CD4-positive, alpha-beta T cell (primary cell): ENCODE measurements around the gene ARSG. TPM values are rescaled to one million over a fixed set of nuclear protein-coding genes. Genes with fewer than 3 reads are reported as not detected.
A peak's percentile ranks its signal among the peaks of the same experiment; 100 is the strongest.

Experiments
- ATAC-seq: fragments of 200-7000 bp; cut with Tn5 transposase; one replicate; pipeline ENCODE4 v1.10.0; 2022; ENCODE audit warnings: mild to moderate bottlenecking; ENCODE audit not compliant: poor library complexity
- CTCF ChIA-PET: fragments of 350-600 bp; sonication (Branson Sonifier 250); formaldehyde crosslinking; loops from one replicate; lab custom pipeline; 2021; ENCODE audit warnings: antibody characterized with exemption, inconsistent platforms; lab: Charles Lee
- POLR2A ChIA-PET: fragments of 350-600 bp; sonication (Branson Sonifier 250); formaldehyde crosslinking; loops from one replicate; lab custom pipeline; 2021; ENCODE audit warnings: antibody characterized with exemption, inconsistent platforms; lab: Charles Lee
- DNase-seq, 14 experiments: peaks; one replicate each; pipeline ENCODE4 v3.0.0-alpha.2; 2013 to 2020; ENCODE audit warnings: mixed read lengths in 2 of 14
- H3K27ac ChIP-seq, 2 donors: one replicate each; pipeline versions ENCODE4 v1.5.1 to v1.7.0; 2013; ENCODE audit warnings: low read length in 2 of 2, low read depth in 1 of 2, mild to moderate bottlenecking in 1 of 2
- H3K27me3 ChIP-seq, 2 experiments: 1 replicate in 1 of 2; 2 replicates in 1 of 2; pipeline versions ENCODE4 v1.6.1 to v1.7.0; 2013; ENCODE audit warnings: low read length in 2 of 2, control low read depth in 1 of 2, mild to moderate bottlenecking in 1 of 2, moderate library complexity in 1 of 2; ENCODE audit not compliant: insufficient read depth in 2 of 2, control insufficient read depth in 1 of 2
- H3K36me3 ChIP-seq: one replicate; pipeline ENCODE4 v1.6.1; 2013; ENCODE audit warnings: low read length, control low read depth; ENCODE audit not compliant: insufficient read depth
- H3K4me1 ChIP-seq: one replicate; pipeline ENCODE4 v1.6.1; 2013; ENCODE audit warnings: low read length, control low read depth; ENCODE audit not compliant: insufficient read depth
- H3K4me3 ChIP-seq: one replicate; pipeline ENCODE4 v1.5.1; 2013; ENCODE audit warnings: mild to moderate bottlenecking, low read length, moderate library complexity
- H3K9me3 ChIP-seq, 2 experiments: 1 replicate in 1 of 2; 2 replicates in 1 of 2; pipeline versions ENCODE4 v1.6.1 to v1.7.0; 2013; ENCODE audit warnings: low read length in 2 of 2, mild to moderate bottlenecking in 2 of 2, control low read depth in 1 of 2, moderate library complexity in 1 of 2; ENCODE audit not compliant: control insufficient read depth in 1 of 2, insufficient read depth in 1 of 2
- H3K27ac Mint-ChIP-seq: one replicate; pipeline ENCODE4 v1.8.0; 2020; ENCODE audit warnings: mixed read lengths
- H3K27me3 Mint-ChIP-seq: one replicate; pipeline ENCODE4 v1.8.0; 2021; ENCODE audit warnings: mixed read lengths
- H3K36me3 Mint-ChIP-seq: one replicate; pipeline ENCODE4 v1.8.0; 2021; ENCODE audit warnings: low read depth, mixed read lengths
- H3K4me1 Mint-ChIP-seq: one replicate; pipeline ENCODE4 v1.8.0; 2021; ENCODE audit warnings: low read depth, mixed read lengths
- H3K4me3 Mint-ChIP-seq: one replicate; pipeline ENCODE4 v1.8.0; 2020; ENCODE audit warnings: mild to moderate bottlenecking, mixed read lengths
- H3K9me3 Mint-ChIP-seq: one replicate; pipeline ENCODE4 v1.8.0; 2020; ENCODE audit warnings: mixed read lengths
- CTCF ChIP-seq: fragments of 200-600 bp; IDR thresholded peaks from one replicate; pipeline ENCODE4 v1.8.0; 2022; ENCODE audit warnings: antibody characterized with exemption, mild to moderate bottlenecking
- intact Hi-C, 2 experiments: fragments of 100-400 bp; cut with DNase I in 1 of 2; cut with micrococcal nuclease in 1 of 2; formaldehyde crosslinking; loops; one replicate each; pipeline versions ENCODE4 v1.15.1 to v1.9.0; 2023 to 2025; cut with DNase I, micrococcal nuclease
- polyA plus RNA-seq, 2 donors: library from polyadenylated mRNA; unstranded; fragments of 120-200 nt; gene quantifications; one replicate each; pipeline ENCODE4 v1.2.1, GENCODE V29; 2013
- total RNA-seq, 174 experiments: library from RNA in 2 of 174; stranded (reverse) in 2 of 174; gene quantifications; one replicate each; pipeline ENCODE4 v1.2.3 and lab custom pipeline; 2021 to 2026

Gene ARSG
- total RNA-seq: 10 to 100 TPM; 13.8 to 16.0 TPM
- 10.0 TPM for polyA plus RNA-seq (2013, experiment 1 of 2)
- 13.3 TPM for polyA plus RNA-seq (2013, experiment 2 of 2)
- total RNA-seq (lab: John Stamatoyannopoulos, UW): 3.7 to 34.2 (median 10.4) reads per million in 172 experiments

DNA sequence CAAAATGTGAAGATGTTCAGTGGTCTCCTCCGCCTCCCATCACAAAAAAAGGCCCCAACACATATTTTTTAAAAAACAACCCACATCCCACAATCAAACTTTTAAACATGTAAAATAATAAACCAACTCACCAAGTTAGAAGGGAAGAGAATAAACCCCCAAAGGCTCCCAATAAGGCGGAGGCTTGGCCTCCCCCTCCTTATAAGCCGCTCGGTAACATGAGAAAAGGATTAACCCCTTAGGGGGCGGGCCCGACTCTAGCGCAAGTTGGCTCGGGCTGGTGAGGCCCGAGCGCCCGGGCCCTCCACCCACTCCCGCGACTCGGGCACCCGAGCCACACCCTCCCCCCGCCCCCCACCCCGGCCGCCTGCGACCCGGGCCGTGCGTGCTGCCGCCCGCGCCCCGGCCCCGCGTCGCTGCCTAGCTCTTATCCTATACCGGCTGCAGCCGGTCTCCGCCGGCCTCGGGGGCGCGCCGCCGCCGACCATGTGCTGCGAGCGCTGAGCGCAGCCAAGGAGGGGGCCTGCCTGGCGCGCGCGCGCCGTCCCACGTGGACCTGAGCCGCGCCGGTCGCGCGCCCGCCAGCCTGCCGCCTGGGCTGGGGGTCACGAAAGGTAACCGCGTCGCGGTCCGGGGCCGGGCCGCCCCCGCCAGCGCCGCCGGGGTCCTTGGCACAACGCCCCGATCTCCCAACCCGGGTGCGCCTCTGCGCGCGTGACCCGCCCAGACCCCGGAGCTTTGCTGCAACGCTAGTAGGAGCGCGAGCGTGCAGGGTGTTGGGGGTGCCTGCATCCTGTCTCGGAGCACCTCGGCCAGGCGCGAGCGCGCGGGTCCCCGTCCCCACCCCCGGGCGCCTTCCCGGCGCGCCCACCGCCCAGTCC lies at the start of gene ARSG, which contains the start of gene SLC16A6:
TSS of gene ARSG (plus strand) at position 541 of the 881 bp plus-strand sequence. CDS start 15,999 bp downstream, outside the sequence.
TSS of gene SLC16A6 (minus strand) at position 173 of the 881 bp plus-strand sequence. CDS start 12,807 bp downstream, outside the sequence.
- H3K27me3 Mint-ChIP-seq: no peaks in the 10 kb centered on the region

DNA sequence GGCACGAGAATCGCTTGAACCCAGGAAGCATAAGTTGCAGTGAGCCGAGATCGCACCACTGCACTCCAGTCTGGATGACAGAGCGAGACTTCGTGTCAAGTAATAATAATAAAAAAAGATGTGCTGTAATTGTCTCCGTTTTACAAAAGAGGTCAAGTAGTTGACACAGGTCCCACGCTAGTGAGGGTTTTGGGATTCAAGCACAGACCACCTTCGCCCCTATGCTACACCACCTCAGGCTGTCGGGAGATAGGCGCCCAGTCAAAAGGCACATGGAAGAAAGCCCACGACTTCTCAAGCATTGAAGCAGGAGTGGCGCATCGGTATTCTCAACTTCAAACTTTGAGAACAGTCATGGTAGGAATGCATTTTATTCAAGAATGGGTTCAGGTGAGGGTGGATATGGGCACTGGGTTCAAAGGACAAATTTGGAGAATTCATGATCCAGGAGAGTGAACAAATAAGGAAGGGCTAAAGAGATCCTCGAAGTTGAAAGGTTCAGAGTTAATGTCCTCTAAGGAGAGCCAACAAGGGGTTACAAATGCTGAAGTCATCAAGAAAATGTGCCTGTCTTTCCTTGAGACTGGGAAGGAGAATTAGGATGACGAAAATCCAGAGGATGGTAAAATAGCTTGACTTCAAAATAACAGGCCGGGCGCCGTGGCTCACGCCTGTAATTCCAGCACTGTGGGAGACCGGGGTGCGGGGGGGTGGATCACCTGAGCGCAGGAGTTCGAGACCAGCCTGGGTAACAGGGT lies 44.8 kb upstream of the ARSG start:
- Histone ChIP-seq H3K4me1 (peaks cover 34% of the 10 kb centered on the region), H3K36me3 (peaks cover 3% of the 10 kb centered on the region), H3K9me3 (no peaks in the 10 kb centered on the region), H3K27me3 (no peaks in the 10 kb centered on the region), H3K4me3 (peak overlapping the region; percentile 92), H3K27ac (peak overlapping the region; percentile 95 to 97)
- Mint-ChIP-seq H3K4me3 (peak overlapping the region; percentile 86), H3K4me1 (peaks cover 43% of the 10 kb centered on the region), H3K27ac (peak overlapping the region; percentile 93), H3K36me3 (peaks cover 44% of the 10 kb centered on the region), H3K27me3 (no peaks in the 10 kb centered on the region), H3K9me3 (no peaks in the 10 kb centered on the region)
- intact Hi-C loops: loop anchor here (2.0 to 10.0 kb wide), 8 partner anchors 39 to 532 kb away; partner anchors contain the start of genes ARSG (in 1 of the 2), KPNA2 (in 1 of the 2), NOL11 (in 1 of the 2) and PRKAR1A (in 1 of the 2)
- ATAC-seq: no peak
- ChIA-PET CTCF (interaction anchor here (1.4 kb wide), 1 partner anchor 266 kb away, joined by 3 read pairs; the partner anchor contains the start of gene PRKAR1A), POLR2A (interaction anchor here (1.0 to 3.8 kb wide), 16 partner anchors 9 to 214 kb away, joined by 3 to 90 read pairs (median 10); partner anchors contain the start of genes ARSG, SLC16A6 and WIPI1)
- no peak for TF ChIP-seq CTCF
- DNase-seq: peak in 1 of 14 experiments; percentile 36

More for the DNA sequence above, at the start of gene ARSG, which contains the start of gene SLC16A6:
- POLR2A ChIA-PET: interaction anchor here (0.6 to 6.3 kb wide), 55 partner anchors 9 to 1035 kb away, joined by 3 to 104 read pairs (median 6); partner anchors contain the start of genes ABCA5, AMZ2, KPNA2 and PRKAR1A
- CTCF ChIA-PET: interaction anchor here (1.3 to 2.4 kb wide), 4 partner anchors 28 to 145 kb away, joined by 3 to 8 read pairs (median 3); no protein-coding TSS in a partner anchor
- intact Hi-C loops: loop anchor here in 1 of 2 experiments (1.0 to 5.0 kb wide), 4 partner anchors 28 to 146 kb away; partner anchors contain the start of gene AMZ2
- TF ChIP-seq CTCF: no peak
- Histone ChIP-seq H3K4me3 (peak within 1 kb of the TSS; percentile 91), H3K27me3 (no peaks in the 10 kb centered on the region), H3K4me1 (peaks cover 63% of the 10 kb centered on the region), H3K9me3 (no peaks in the 10 kb centered on the region), H3K27ac (peak within 1 kb of the TSS; percentile 85 to 93), H3K36me3 (no peaks in the 10 kb centered on the region)
- Mint-ChIP-seq H3K9me3 (no peaks in the 10 kb centered on the region), H3K27ac (peak within 1 kb of the TSS; percentile 98), H3K4me3 (peak within 1 kb of the TSS; percentile 98), H3K4me1 (peaks cover 71% of the 10 kb centered on the region), H3K36me3 (peaks cover 9% of the 10 kb centered on the region)
- ATAC-seq (peak; percentile 38), DNase-seq (peak; percentile 68 to 94 (median 80))
